HL-60/S4 treated with phorbol 12-myristate 13-acetate at 8.2 ng/mL for 4 days and 3 days (cell line): ENCODE results near the gene NANP.

Source experiments
- in situ Hi-C: fragments of 300-500 bp; cut with MboI; formaldehyde crosslinking; loops from 2 replicates; pipeline ENCODE4 v1.15.0; 2022; ENCODE audit warnings: low sequenced_read_pairs

NANP gene

GRCh38 chr20:25573288-25574251 is 50.2 kb downstream of the NANP start:
- in situ Hi-C loops: no loop called here

- in situ Hi-C loops: no loop called here
Observed at GRCh38 chr20:25571817-25572216, 52.0 kb downstream of the NANP start.

- in situ Hi-C loops: no loop called here
Observed at GRCh38 chr20:25571240-25571639, 52.6 kb downstream of the NANP start.

- in situ Hi-C loops: no loop called here
Observed at GRCh38 chr20:25570148-25570530, 53.7 kb downstream of the NANP start.

GRCh38 chr20:25567286-25567685 is 56.5 kb downstream of the NANP start:
- in situ Hi-C loops: no loop called here

- in situ Hi-C loops: no loop called here
Observed at GRCh38 chr20:25566821-25567220, 57.0 kb downstream of the NANP start.

GRCh38 chr20:25565578-25566157 is 58.1 kb downstream of the NANP start:
- in situ Hi-C loops: no loop called here

GRCh38 chr20:25563876-25564275 is 59.9 kb downstream of the NANP start:
- in situ Hi-C loops: no loop called here

GRCh38 chr20:25563362-25563761 is 60.5 kb downstream of the NANP start:
- in situ Hi-C loops: no loop called here
